ENCODE measurements around the gene SLC39A12.

Gene SLC39A12

DNA sequence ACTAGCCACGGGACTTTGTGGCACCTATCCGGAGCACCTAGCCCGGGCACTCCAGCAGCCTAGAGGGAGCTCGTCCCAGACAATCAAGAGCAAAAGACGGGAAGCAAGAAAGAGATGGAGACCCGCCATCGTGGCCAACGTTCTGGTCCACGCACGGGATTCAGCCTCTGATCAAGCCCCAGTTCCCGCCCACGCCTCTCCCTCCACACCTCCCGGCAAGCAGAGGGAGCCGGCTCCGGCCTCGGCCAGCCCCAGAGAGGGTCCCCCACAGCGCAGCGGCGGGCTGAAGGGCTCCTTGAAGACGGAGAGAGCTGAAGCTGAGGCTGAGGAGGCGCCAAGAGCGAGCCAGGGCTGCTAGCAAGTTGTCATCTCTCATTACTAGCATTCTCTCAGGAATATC, 992 bp upstream of the SLC39A12 start:
- TF ChIP-seq, protein P1, sequence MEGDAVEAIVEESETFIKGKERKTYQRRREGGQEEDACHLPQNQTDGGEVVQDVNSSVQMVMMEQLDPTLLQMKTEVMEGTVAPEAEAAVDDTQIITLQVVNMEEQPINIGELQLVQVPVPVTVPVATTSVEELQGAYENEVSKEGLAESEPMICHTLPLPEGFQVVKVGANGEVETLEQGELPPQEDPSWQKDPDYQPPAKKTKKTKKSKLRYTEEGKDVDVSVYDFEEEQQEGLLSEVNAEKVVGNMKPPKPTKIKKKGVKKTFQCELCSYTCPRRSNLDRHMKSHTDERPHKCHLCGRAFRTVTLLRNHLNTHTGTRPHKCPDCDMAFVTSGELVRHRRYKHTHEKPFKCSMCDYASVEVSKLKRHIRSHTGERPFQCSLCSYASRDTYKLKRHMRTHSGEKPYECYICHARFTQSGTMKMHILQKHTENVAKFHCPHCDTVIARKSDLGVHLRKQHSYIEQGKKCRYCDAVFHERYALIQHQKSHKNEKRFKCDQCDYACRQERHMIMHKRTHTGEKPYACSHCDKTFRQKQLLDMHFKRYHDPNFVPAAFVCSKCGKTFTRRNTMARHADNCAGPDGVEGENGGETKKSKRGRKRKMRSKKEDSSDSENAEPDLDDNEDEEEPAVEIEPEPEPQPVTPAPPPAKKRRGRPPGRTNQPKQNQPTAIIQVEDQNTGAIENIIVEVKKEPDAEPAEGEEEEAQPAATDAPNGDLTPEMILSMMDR (IDR thresholded peaks at IDR 0.05), result no peak

- TF ChIP-seq, protein P1 (IDR thresholded peaks at IDR 0.05), result no peak
Observed at GRCh38 chr10:17954861-17955260, 3.1 kb downstream of the SLC39A12 start.

GRCh38 chr10:17958049-17958448, 6.3 kb downstream of the SLC39A12 start:
- TF ChIP-seq, protein P1 (IDR thresholded peaks at IDR 0.05), result no peak

DNA sequence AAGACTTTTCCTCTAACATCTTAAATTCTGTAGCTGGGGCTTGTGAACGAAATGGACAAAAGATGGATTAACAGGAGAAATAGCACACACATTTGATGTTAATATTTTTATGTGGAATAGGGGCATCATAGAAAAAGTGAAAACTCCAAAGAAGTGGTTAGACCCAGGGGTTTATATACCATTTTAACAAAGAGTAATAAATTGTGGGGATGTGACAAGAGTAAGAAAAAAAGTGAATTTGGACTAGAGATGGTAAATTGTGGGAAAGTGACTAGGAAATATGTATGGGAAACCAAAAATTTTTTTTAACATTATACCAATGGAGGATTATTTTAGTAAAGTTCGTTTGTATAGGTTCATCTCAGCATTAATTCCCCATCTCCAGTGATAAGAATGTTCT, 8.2 kb downstream of the SLC39A12 start:
- TF ChIP-seq, protein P1 (IDR thresholded peaks at IDR 0.05), result no peak

DNA sequence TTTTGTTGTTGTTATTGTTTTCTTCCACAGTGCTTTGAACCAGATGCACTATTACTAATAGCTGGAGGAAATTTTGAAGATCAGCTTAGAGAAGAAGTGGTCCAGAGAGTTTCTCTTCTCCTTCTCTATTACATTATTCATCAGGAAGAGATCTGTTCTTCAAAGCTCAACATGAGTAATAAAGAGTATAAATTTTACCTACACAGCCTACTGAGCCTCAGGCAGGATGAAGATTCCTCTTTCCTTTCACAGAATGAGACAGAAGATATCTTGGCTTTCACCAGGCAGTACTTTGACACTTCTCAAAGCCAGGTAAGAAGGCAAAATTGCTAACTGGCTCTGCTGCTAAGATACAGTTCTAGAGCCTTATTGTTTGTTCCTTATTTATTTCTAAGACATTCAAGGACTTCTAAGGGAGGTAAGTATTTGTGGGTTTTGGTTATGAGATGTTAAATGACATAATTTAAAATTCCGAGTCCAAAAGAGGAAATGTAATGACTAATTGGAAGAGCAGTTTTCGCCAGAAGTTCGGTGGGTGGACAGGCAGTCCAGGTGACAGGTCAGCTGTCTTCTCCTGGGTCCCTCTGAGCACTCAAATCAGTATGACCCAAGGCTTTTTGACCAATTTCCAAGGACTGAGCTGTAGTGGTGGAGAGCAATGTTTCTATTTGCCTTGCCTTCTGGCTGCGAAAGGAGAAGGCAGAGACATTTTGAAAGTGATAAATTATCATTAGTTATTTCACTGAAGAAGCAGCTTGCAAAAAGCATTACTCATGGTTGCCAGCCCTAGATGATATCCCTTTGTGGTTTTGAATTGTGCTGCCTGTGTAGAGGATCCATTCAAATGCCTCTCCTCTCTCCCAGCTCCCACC, 10.1 kb downstream of the SLC39A12 start:
- TF ChIP-seq, protein P1 (IDR thresholded peaks at IDR 0.05), result no peak

DNA sequence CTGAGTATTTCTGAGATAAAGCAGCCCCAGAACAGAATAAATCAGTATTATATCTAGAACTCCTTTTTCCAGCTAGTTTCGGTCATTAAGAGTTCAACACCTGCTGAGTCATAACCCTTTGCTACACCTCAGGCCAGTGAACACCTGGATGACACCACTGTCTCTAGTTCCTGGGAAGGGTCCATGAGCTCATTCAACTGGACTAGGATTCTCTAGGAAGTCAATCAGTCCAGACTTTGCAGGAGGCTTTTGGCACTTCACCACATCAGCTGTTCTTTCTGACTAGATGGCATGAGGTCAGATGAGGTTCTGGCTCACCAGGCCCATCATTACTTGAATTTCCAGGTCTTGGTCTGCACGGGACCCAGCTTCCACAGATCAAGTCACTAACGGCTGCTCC, 11.7 kb downstream of the SLC39A12 start:
- TF ChIP-seq, protein P1 (IDR thresholded peaks at IDR 0.05), result no peak

DNA sequence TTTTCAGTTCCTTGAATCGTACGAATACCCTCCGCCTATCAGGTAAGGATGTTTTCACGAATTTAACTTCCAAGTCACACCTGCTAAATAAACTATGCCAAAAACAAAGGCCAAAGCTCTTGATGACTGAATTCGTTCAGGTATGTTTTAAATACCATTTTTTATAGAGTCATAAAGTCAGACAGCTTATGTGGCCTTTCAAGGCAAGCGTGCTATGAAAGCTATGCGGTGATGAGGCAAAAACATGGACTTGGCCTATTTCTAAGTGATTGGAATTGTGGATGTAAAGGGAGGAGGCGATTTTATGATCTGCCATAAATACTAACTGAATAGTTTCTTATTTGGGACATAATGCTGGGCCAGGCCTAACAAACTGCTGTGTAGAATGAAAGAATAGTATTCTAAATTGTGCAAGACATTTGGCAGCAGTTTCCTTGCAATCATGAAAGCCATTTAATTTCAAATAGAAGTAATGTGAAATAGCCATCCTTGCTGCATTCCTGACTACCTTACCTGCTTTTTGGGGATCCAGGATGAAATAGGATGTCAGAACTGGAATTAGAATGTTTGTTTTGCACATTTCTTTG, 14.0 kb downstream of the SLC39A12 start:
- TF ChIP-seq, protein P1 (IDR thresholded peaks at IDR 0.05), result no peak
